ENCODE results near the gene FUT9. TPM values are rescaled to one million over a fixed set of nuclear protein-coding genes. Genes with fewer than 3 reads are reported as not detected.

Gene FUT9
- total and polyA plus RNA-seq, 2 experiments from 2014 or later = 2.1 to 6.8 TPM

DNA sequence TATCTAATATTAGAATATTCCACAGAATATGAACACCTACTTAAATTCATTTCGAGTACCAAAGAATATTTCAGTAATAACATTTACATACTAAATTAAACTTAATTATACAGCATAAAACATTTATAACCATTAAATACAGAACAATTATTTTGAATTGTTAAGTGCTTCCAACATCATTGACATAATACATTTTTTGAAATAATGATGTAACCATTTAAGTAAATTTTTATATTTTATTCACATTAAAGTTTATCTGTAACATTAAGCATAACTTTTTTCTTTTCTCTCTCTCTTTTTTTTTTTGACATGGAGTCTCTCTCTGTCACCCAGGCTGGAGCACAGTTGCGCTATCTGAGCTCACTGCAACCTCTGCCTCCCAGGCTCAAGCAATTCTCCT lies 44.5 kb downstream of the FUT9 start:
- DNase-seq (ENCODE audit: low spot score) = no peak

More for the DNA sequence above, 44.5 kb downstream of the FUT9 start:
- Histone ChIP-seq H3K4me2 (no peak overlapping the region), H3F3A (replicated peaks; ENCODE audit: low read depth) (no peaks in the 10 kb centered on the region), H4K20me1 (replicated peaks; ENCODE audit: insufficient read depth) (no peaks in the 10 kb centered on the region), H3K27ac (ENCODE audit: low read depth) (no peak overlapping the region), H3K79me2 (replicated peaks; ENCODE audit: insufficient read depth) (no peaks in the 10 kb centered on the region), H3K9me2 (ENCODE audit: insufficient read depth) (no peaks in the 10 kb centered on the region), H3K4me1 (ENCODE audit: insufficient read depth) (no peaks in the 10 kb centered on the region), H3K27me3 (ENCODE audit: insufficient read depth) (no peaks in the 10 kb centered on the region), H2AFZ (no peak overlapping the region), H3K36me3 (ENCODE audit: insufficient read depth) (no peaks in the 10 kb centered on the region), H3K4me3 (no peak overlapping the region)
- Mint-ChIP-seq H3K9me3 (peaks cover 4% of the 10 kb centered on the region; the same call in 1 of the 3 replicates), H3K27me3 (ENCODE audit: insufficient read depth, low read depth, poor library complexity) (no peaks in the 10 kb centered on the region), H3K27ac (no peak overlapping the region), H3K4me3 (no peak overlapping the region), H3K4me1 (peaks cover 4% of the 10 kb centered on the region; the same call in 1 of the 3 replicates), H3K36me3 (ENCODE audit: low read depth) (peaks cover 11% of the 10 kb centered on the region)
- TF ChIP-seq, protein P1, sequence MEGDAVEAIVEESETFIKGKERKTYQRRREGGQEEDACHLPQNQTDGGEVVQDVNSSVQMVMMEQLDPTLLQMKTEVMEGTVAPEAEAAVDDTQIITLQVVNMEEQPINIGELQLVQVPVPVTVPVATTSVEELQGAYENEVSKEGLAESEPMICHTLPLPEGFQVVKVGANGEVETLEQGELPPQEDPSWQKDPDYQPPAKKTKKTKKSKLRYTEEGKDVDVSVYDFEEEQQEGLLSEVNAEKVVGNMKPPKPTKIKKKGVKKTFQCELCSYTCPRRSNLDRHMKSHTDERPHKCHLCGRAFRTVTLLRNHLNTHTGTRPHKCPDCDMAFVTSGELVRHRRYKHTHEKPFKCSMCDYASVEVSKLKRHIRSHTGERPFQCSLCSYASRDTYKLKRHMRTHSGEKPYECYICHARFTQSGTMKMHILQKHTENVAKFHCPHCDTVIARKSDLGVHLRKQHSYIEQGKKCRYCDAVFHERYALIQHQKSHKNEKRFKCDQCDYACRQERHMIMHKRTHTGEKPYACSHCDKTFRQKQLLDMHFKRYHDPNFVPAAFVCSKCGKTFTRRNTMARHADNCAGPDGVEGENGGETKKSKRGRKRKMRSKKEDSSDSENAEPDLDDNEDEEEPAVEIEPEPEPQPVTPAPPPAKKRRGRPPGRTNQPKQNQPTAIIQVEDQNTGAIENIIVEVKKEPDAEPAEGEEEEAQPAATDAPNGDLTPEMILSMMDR (conservative IDR thresholded peaks at IDR 0.05; ENCODE audit: low read depth in 2 of 2) = no peak
- TF ChIP-seq, protein P2, sequence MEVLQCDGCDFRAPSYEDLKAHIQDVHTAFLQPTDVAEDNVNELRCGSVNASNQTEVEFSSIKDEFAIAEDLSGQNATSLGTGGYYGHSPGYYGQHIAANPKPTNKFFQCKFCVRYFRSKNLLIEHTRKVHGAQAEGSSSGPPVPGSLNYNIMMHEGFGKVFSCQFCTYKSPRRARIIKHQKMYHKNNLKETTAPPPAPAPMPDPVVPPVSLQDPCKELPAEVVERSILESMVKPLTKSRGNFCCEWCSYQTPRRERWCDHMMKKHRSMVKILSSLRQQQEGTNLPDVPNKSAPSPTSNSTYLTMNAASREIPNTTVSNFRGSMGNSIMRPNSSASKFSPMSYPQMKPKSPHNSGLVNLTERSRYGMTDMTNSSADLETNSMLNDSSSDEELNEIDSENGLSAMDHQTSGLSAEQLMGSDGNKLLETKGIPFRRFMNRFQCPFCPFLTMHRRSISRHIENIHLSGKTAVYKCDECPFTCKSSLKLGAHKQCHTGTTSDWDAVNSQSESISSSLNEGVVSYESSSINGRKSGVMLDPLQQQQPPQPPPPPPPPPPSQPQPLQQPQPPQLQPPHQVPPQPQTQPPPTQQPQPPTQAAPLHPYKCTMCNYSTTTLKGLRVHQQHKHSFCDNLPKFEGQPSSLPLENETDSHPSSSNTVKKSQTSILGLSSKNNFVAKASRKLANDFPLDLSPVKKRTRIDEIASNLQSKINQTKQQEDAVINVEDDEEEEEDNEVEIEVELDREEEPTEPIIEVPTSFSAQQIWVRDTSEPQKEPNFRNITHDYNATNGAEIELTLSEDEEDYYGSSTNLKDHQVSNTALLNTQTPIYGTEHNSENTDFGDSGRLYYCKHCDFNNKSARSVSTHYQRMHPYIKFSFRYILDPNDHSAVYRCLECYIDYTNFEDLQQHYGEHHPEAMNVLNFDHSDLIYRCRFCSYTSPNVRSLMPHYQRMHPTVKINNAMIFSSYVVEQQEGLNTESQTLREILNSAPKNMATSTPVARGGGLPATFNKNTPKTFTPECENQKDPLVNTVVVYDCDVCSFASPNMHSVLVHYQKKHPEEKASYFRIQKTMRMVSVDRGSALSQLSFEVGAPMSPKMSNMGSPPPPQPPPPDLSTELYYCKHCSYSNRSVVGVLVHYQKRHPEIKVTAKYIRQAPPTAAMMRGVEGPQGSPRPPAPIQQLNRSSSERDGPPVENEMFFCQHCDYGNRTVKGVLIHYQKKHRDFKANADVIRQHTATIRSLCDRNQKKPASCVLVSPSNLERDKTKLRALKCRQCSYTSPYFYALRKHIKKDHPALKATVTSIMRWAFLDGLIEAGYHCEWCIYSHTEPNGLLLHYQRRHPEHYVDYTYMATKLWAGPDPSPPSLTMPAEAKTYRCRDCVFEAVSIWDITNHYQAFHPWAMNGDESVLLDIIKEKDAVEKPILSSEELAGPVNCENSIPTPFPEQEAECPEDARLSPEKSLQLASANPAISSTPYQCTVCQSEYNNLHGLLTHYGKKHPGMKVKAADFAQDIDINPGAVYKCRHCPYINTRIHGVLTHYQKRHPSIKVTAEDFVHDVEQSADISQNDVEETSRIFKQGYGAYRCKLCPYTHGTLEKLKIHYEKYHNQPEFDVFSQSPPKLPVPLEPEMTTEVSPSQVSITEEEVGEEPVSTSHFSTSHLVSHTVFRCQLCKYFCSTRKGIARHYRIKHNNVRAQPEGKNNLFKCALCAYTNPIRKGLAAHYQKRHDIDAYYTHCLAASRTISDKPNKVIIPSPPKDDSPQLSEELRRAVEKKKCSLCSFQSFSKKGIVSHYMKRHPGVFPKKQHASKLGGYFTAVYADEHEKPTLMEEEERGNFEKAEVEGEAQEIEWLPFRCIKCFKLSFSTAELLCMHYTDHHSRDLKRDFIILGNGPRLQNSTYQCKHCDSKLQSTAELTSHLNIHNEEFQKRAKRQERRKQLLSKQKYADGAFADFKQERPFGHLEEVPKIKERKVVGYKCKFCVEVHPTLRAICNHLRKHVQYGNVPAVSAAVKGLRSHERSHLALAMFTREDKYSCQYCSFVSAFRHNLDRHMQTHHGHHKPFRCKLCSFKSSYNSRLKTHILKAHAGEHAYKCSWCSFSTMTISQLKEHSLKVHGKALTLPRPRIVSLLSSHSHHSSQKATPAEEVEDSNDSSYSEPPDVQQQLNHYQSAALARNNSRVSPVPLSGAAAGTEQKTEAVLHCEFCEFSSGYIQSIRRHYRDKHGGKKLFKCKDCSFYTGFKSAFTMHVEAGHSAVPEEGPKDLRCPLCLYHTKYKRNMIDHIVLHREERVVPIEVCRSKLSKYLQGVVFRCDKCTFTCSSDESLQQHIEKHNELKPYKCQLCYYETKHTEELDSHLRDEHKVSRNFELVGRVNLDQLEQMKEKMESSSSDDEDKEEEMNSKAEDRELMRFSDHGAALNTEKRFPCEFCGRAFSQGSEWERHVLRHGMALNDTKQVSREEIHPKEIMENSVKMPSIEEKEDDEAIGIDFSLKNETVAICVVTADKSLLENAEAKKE (CRISPR knock-in tag; IDR thresholded peaks at IDR 0.05) = no peak
- TF ChIP-seq ZNF114 (CRISPR knock-in tag; IDR thresholded peaks at IDR 0.05) (no peak), CREB1 (CRISPR knock-in tag; IDR thresholded peaks at IDR 0.05; ENCODE audit: low read depth) (no peak), STAT1 (IDR thresholded peaks at IDR 0.05; ENCODE audit: unreplicated experiment) (no peak), ZNF331 (CRISPR knock-in tag; IDR thresholded peaks at IDR 0.05; ENCODE audit: low read depth) (no peak), POLR2AphosphoS5 (IDR thresholded peaks at IDR 0.05; ENCODE audit: low read depth) (no peak), EZH2phosphoT487 (IDR thresholded peaks at IDR 0.05; ENCODE audit: unreplicated experiment) (no peak), EZH2 (IDR thresholded peaks at IDR 0.05; ENCODE audit: low read depth, unreplicated experiment) (no peak), NANOG (IDR thresholded peaks at IDR 0.05; ENCODE audit: borderline replicate concordance) (no peak), JUNB (IDR thresholded peaks at IDR 0.05; ENCODE audit: unreplicated experiment) (no peak)
- TF ChIP-seq, protein P3, sequence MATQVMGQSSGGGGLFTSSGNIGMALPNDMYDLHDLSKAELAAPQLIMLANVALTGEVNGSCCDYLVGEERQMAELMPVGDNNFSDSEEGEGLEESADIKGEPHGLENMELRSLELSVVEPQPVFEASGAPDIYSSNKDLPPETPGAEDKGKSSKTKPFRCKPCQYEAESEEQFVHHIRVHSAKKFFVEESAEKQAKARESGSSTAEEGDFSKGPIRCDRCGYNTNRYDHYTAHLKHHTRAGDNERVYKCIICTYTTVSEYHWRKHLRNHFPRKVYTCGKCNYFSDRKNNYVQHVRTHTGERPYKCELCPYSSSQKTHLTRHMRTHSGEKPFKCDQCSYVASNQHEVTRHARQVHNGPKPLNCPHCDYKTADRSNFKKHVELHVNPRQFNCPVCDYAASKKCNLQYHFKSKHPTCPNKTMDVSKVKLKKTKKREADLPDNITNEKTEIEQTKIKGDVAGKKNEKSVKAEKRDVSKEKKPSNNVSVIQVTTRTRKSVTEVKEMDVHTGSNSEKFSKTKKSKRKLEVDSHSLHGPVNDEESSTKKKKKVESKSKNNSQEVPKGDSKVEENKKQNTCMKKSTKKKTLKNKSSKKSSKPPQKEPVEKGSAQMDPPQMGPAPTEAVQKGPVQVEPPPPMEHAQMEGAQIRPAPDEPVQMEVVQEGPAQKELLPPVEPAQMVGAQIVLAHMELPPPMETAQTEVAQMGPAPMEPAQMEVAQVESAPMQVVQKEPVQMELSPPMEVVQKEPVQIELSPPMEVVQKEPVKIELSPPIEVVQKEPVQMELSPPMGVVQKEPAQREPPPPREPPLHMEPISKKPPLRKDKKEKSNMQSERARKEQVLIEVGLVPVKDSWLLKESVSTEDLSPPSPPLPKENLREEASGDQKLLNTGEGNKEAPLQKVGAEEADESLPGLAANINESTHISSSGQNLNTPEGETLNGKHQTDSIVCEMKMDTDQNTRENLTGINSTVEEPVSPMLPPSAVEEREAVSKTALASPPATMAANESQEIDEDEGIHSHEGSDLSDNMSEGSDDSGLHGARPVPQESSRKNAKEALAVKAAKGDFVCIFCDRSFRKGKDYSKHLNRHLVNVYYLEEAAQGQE (IDR thresholded peaks at IDR 0.05; ENCODE audit: unreplicated experiment) = no peak
- TF ChIP-seq, protein P4, sequence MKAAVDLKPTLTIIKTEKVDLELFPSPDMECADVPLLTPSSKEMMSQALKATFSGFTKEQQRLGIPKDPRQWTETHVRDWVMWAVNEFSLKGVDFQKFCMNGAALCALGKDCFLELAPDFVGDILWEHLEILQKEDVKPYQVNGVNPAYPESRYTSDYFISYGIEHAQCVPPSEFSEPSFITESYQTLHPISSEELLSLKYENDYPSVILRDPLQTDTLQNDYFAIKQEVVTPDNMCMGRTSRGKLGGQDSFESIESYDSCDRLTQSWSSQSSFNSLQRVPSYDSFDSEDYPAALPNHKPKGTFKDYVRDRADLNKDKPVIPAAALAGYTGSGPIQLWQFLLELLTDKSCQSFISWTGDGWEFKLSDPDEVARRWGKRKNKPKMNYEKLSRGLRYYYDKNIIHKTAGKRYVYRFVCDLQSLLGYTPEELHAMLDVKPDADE (IDR thresholded peaks at IDR 0.05) = no peak
- no peak for ATAC-seq

Measured in GM23338 (cell line).